Erythroblast (primary cell): ENCODE measurements around the gene BLM.

Source experiments
- DNase-seq, 2 experiments: peaks; one replicate each; lab custom pipeline; 2025; lab: John Stamatoyannopoulos, UW
- GATA1 ChIP-seq: IDR thresholded peaks from 2 replicates; pipeline ENCODE4 v1.6.1; 2011; ENCODE audit warnings: low read depth, mild to moderate bottlenecking, control low read depth, low read length, moderate library complexity
- POLR2A ChIP-seq: IDR thresholded peaks from 2 replicates; pipeline ENCODE4 v1.6.1; 2011; ENCODE audit warnings: mild to moderate bottlenecking, low read length

BLM gene

DNA sequence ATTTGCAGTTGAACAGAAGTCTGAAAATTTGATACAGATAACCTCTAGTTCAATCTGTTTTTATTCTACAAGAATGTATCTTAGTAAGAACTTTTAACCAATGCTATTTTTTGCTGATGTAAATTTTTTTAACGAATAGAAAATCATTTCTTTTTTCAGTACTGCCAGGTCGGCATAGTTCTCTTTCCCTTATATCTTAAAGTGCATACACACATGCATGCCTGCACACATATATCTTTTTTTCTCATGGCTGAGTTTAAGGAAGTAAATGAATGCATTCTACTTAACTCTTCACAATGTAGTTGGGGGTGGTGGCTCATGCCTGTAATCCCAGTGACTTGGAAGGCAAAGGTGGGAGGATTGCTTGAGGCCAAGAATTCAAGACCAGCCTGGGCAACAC lies 48.4 kb downstream of the BLM start:
- TF ChIP-seq POLR2A (no peak), GATA1 (no peak)
- no peak for DNase-seq

DNA sequence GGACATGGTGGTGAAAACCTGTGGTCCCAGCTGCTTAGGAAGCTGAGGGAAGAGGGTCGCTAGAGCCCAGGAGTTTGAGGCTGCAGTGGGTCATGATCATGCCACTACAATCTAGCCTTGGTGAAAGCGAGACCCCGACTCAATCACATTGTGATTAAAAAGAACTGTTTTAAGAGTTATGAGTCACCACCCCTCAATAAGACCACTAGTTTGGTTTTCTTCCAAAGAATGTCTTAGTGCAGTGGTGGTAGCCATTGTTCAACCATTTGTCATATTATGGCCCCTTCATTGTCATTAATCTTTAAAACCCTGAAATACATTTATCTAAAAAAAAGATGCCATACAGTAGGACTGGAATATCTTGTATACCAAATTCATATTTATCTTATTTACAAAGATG lies 48.8 kb downstream of the BLM start:
- TF ChIP-seq POLR2A (no peak), GATA1 (no peak)
- no peak for DNase-seq

DNA sequence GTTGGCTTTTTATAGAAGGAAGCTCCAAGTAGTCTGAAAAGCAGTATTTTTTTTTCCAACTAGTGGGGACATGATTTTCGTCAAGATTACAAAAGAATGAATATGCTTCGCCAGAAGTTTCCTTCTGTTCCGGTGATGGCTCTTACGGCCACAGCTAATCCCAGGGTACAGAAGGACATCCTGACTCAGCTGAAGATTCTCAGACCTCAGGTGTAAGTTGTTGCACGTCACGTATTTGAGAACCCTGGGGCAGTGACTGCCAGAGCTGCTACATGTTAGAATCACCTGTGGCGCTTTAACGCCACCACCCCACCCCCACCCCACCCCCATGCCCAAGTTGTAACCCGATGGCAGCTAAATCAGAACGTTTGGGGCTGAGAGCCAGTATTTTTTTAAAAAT lies 52.2 kb downstream of the BLM start:
- no peak for TF ChIP-seq POLR2A
- no peak for TF ChIP-seq GATA1
- no peak for DNase-seq

DNA sequence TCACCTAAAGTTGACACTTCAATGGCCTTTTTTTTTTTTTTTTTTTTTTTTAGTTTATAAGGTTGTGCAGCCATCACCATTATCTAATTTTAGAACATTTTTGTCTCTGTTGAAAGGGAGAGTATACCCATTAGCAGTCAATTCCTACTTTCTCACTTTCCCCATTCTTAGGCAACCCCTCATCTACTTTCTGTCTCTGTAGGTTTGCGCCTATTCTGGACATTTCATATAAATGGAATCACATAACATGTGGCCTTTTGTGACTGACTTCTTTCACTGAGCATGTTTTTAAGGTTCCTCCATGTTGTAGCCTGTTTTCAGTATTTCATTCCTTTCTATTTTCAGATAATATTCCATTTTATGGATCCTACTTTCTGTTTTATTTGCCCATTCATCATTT lies 56.3 kb downstream of the BLM start:
- no peak for DNase-seq
- TF ChIP-seq POLR2A (no peak), GATA1 (no peak)

- TF ChIP-seq POLR2A (no peak), GATA1 (no peak)
- DNase-seq = no peak
These were observed 57.8 kb downstream of the BLM start for GRCh38 chr15:90774731-90775514.

DNA sequence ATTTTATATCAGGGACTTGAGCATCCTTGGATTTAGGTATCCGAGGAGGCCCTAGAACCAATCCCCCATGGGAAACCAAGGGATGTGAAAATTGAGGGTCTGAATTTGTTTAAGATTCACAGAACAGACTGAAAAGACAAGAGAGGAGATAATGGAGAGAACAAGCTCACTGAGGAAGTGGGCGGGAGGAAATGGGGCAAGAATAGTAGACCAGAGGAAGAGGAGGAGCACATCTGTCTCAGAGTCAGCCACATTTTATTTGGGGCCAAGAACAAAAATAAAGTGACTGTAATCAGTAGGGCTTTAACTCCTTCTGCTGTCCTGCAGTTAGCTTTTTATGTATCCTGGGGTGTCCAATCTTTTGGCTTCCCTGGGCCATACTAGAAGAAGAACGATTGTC lies 63.8 kb downstream of the BLM start:
- no peak for TF ChIP-seq GATA1
- DNase-seq = no peak

DNA sequence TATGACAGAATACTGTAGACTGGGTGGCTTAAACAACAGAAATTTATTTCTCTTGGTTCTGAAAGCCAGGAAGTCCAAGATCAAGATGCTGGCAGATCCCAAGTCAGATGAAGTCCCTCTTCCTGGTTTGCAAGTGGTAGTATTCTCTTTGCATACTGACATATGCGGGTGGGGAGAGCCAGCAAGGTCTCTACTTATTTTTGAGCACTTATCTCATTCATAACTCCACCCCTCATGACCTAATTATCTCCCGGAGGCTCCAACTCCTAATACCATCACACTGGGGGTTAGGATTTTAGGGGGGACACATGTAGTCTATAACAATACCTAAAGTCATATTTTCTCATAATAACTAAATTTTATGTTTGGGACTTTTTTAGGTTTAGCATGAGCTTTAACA lies 65.3 kb downstream of the BLM start:
- TF ChIP-seq POLR2A (no peak), GATA1 (no peak)
- DNase-seq = peak; percentile 59 to 72

DNA sequence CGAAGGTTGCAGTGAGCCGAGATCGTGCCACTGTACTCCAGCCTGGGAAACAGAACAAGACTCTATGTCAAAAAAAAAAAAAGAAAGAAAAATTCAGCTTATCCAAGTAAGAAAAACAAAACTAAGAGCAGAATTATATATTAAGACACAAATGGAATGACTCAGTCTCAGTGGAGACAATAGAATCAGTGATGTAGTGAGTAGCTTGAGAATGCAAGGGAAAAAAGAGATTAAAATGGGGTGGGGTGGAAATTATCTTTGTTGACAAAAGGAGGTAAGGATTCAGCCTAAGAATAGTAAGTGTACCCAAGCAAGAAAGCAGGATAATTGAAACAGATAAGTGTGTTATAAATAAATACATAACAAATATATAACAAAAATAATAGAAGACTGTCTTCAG lies 70.7 kb downstream of the BLM start:
- no peak for DNase-seq
- TF ChIP-seq GATA1 (no peak), POLR2A (no peak)

DNA sequence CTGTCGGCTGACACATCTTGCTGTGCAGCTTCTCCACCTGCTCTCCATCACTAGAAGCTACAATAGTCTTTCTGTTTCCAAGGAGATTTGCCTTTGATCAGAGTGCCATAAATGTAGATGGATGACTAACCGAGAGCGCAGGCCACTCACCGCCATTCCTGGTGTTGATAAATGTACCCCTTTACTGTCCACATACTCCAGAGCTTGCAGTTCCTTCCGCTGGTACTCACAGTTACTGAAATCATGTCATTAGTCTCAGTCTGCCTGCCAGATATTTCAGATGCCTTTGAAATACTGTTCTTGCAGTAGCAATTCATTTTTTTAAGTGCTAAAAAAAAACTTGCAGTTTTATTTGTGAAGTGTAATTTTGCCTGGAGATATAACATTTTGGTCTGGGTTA lies 72.3 kb downstream of the BLM start:
- no peak for TF ChIP-seq POLR2A
- TF ChIP-seq GATA1 = no peak
- peak in 1 of 2 experiments; percentile 6 for DNase-seq

- DNase-seq = no peak
- no peak for TF ChIP-seq GATA1
- no peak for TF ChIP-seq POLR2A
These were observed 72.9 kb downstream of the BLM start for GRCh38 chr15:90790057-90790456.

DNA sequence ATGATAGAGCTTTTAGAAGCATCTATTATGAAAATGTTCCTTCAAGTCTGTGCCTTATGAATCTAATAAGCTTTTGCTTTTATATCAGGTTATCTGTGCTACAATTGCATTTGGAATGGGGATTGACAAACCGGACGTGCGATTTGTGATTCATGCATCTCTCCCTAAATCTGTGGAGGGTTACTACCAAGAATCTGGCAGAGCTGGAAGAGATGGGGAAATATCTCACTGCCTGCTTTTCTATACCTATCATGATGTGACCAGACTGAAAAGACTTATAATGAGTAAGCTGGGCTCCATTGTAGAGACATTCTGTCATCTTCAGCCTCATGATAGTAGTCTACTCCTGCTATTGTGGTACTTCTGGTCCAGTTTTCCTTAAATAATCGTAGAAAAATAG lies 73.4 kb downstream of the BLM start:
- DNase-seq = no peak
- no peak for TF ChIP-seq POLR2A
- no peak for TF ChIP-seq GATA1

DNA sequence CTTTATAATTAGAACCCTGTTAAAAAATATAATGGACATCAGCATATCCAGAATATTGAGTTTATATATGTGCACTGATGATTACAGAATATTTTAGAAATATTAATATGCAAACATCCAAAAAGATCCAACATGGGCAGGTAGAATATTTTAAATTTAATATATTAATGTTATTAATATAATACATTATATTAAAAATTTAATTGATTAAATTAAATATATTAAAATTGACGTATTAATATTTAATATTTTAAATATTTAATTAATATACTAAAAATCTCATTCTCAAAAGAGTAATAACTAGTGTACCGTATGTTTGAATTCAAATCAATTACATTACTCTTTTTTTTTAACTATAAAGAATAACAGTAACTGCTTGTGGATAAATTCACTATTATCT lies 77.4 kb downstream of the BLM start:
- DNase-seq = no peak

GRCh38 chr15:90799639-90800170 lies 82.6 kb downstream of the BLM start:
- TF ChIP-seq GATA1 = no peak
- TF ChIP-seq POLR2A = no peak
- DNase-seq = no peak

More for the DNA sequence above, 77.4 kb downstream of the BLM start:
- no peak for TF ChIP-seq POLR2A
- TF ChIP-seq GATA1 = no peak

DNA sequence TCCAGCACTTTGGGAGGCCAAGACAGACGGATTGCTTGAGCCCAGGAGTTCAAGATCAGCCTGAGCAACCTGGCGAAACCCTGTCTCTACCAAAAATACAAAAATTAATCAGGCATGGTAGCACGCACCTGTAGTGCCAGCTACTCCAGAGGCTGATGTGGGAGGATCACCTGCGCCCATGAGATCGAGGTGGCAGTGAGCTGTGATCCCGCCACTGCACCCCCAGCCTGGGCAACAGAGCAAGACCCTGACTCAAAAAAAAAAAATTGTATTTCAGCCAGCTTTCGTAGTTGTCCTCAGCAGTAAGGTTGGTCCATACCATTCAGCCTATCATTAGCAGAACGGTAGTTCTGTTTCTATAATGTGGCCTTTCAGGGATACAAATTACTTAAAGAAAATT lies 84.7 kb downstream of the BLM start:
- TF ChIP-seq POLR2A (no peak), GATA1 (no peak)
- DNase-seq = no peak
